Glomerular visceral epithelial cell (primary cell): ENCODE results near the gene ACADS.

Experiments
- DNase-seq: peaks from one replicate; pipeline ENCODE4 v3.0.0-alpha.2; 2016; ENCODE audit errors: extremely low spot score

The ACADS gene

GRCh38 chr12:120700886-120701285, 24.7 kb upstream of the ACADS start:
- DNase-seq, result no peak

- no peak for DNase-seq
These were observed 23.0 kb upstream of the ACADS start for GRCh38 chr12:120702637-120703036.

GRCh38 chr12:120703311-120703942, 22.2 kb upstream of the ACADS start:
- DNase-seq, result no peak

GRCh38 chr12:120705618-120706017, 20.0 kb upstream of the ACADS start:
- no peak for DNase-seq

- DNase-seq, result no peak
These were observed 19.6 kb upstream of the ACADS start for GRCh38 chr12:120706029-120706428.

- no peak for DNase-seq
These were observed 17.0 kb upstream of the ACADS start for GRCh38 chr12:120708651-120709050.

GRCh38 chr12:120710031-120710804, 15.4 kb upstream of the ACADS start, which contains the start of gene UNC119B:
Gene UNC119B (plus strand): TSS chr12:120710458. CDS start chr12:120710475, 17 bp downstream.
- peak; percentile 60 for DNase-seq

GRCh38 chr12:120710805-120711296, 14.8 kb upstream of the ACADS start:
- peak; percentile 21 for DNase-seq

- DNase-seq, result no peak
These were observed 14.2 kb upstream of the ACADS start for GRCh38 chr12:120711411-120711810.

GRCh38 chr12:120712610-120713009, 13.0 kb upstream of the ACADS start:
- DNase-seq, result no peak

GRCh38 chr12:120713861-120714482, 11.7 kb upstream of the ACADS start:
- DNase-seq, result peak; percentile 76

- DNase-seq, result no peak
These were observed 7.6 kb upstream of the ACADS start for GRCh38 chr12:120718055-120718454.

- DNase-seq, result peak; percentile 11
These were observed 6.6 kb upstream of the ACADS start for GRCh38 chr12:120719072-120719471.

GRCh38 chr12:120719496-120720233, 6.0 kb upstream of the ACADS start:
- DNase-seq, result no peak

GRCh38 chr12:120720234-120720986, 5.2 kb upstream of the ACADS start:
- DNase-seq, result no peak

GRCh38 chr12:120720987-120721801, 4.4 kb upstream of the ACADS start:
- no peak for DNase-seq

GRCh38 chr12:120721866-120722265, 3.8 kb upstream of the ACADS start:
- DNase-seq, result no peak

- no peak for DNase-seq
These were observed 2.8 kb upstream of the ACADS start for GRCh38 chr12:120722784-120723183.

GRCh38 chr12:120724720-120725119, 906 bp upstream of the ACADS start:
- no peak for DNase-seq

- DNase-seq, result no peak
These were observed 421 bp upstream of the ACADS start for GRCh38 chr12:120725151-120725658.
